A549 treated with Hydrocortisone at 1 μM for 4 hours (cell line): Measurements from ENCODE around the gene UTP15. TPM values are rescaled to one million over a fixed set of nuclear protein-coding genes. Genes with fewer than 3 reads are reported as not detected.

Experiments used
- total RNA-seq: library from RNA; stranded (reverse); fragments of 200-300 nt; extraction: Qiagen RNA extraction; gene quantifications from 5 replicates; pipeline ENCODE4 v1.2.3, GENCODE V29; 2022

Gene UTP15, protein sequence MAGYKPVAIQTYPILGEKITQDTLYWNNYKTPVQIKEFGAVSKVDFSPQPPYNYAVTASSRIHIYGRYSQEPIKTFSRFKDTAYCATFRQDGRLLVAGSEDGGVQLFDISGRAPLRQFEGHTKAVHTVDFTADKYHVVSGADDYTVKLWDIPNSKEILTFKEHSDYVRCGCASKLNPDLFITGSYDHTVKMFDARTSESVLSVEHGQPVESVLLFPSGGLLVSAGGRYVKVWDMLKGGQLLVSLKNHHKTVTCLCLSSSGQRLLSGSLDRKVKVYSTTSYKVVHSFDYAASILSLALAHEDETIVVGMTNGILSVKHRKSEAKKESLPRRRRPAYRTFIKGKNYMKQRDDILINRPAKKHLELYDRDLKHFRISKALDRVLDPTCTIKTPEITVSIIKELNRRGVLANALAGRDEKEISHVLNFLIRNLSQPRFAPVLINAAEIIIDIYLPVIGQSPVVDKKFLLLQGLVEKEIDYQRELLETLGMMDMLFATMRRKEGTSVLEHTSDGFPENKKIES
- 18.5 to 24.0 TPM (median 19.8 TPM) in 5 replicates for total RNA-seq

GRCh38 chr5:73565139-73565968 lies at the start of gene UTP15, which contains the start of gene ANKRA2:
UTP15 (plus strand) TSS chr5:73565743; CDS start chr5:73567345, 1,602 bp downstream.
ANKRA2 (minus strand) TSS chr5:73565639; CDS start chr5:73562881, 2,758 bp downstream.

GRCh38 chr5:73625944-73626811 lies 60.6 kb downstream of the UTP15 start, which contains the start of gene ARHGEF28:
ARHGEF28 (plus strand) TSS chr5:73626196; CDS start chr5:73684852, 58,656 bp downstream.

Other genes with a start within 250 kb of the UTP15 start
- gene FOXD1, start 117.0 kb upstream of the UTP15 start, total RNA-seq = 12.8 to 18.0 TPM (median 17.0 TPM) in 5 replicates
- 1,044 to 1,119 TPM (median 1,102 TPM) in 5 replicates for gene BTF3, start 67.3 kb upstream of the UTP15 start, total RNA-seq
- 9.2 to 13.1 TPM (median 11.7 TPM) in 5 replicates for gene ANKRA2, start 104 bp upstream of the UTP15 start, total RNA-seq
- gene ARHGEF28, start 60.5 kb downstream of the UTP15 start, total RNA-seq = 10.6 to 13.3 TPM (median 10.9 TPM) in 5 replicates